ENCODE results near the gene USF3.
"Not testable (repeated sequence)": the region's sequence is repeated elsewhere in the genome, so short reads cannot be mapped to it uniquely, and the experiment has no call there.

Gene USF3

GRCh38 chr3:113659101-113659541 is 37.3 kb downstream of the USF3 start:
- DNase-seq (ENCODE audit: extremely low read depth in 1 of 2, low read depth in 1 of 2), result no peak

- no peak for DNase-seq (ENCODE audit: extremely low read depth in 1 of 2, low read depth in 1 of 2)
Measured at GRCh38 chr3:113658107-113658506, 38.3 kb downstream of the USF3 start.

DNA sequence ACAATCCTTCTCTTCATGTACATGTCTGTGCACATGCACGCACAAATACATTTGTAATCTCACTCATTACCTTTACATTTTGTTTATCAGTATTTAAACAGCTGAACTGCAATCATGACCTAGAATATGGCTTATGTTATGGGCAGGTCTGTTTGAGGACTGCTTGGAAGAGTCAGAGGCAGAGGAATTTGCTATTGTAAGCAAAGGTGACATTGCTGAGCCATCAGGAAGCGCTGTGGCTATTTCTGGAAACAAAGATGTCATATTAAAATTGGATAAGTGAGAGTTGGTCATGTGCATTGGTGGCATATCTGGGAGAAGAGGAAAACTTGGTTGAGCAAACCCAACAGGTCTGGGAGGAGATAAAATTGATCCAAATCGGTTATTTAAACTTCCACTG is 41.6 kb downstream of the USF3 start:
- DNase-seq (ENCODE audit: extremely low read depth in 1 of 2, low read depth in 1 of 2), result no peak

- DNase-seq (ENCODE audit: extremely low read depth in 1 of 2, low read depth in 1 of 2), result no peak
Measured at GRCh38 chr3:113654310-113654709, 42.1 kb downstream of the USF3 start.

DNA sequence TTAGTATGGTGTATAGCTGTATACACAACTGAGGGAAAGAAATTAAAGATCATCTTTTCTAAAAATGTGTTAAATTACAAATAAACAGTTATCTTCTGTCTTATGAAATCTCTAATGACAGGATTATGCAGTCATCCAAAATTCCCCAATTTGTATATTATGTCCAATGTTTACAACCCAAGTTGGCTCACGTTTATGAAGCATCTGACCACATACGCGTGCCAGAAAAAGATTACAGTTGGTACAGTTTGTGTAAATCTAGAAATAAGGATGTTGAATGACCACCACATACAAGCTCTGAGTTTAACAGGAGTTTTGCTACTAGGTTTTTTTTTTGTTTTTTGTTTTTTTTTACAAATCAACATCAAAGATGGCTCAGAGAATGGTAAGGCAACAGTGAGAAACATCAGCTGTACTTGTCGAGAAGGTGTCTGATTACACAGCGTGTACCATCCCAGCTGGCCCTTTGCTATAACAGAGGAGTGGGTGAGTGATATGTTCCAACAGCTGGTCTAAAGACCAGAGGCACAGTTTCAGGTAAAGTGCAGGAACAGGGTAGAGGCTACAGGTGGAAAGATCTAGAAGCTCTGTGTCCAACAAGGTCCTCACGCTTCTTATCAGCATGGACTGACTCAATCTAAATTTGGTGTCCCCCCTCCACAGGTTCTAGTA is 47.1 kb downstream of the USF3 start:
- DNase-seq (ENCODE audit: extremely low read depth in 1 of 2, low read depth in 1 of 2), result no peak

GRCh38 chr3:113648524-113648923 is 47.9 kb downstream of the USF3 start:
- DNase-seq (ENCODE audit: extremely low read depth in 1 of 2, low read depth in 1 of 2), result no peak

- DNase-seq (ENCODE audit: extremely low read depth in 1 of 2, low read depth in 1 of 2), result no peak
Measured at GRCh38 chr3:113643583-113643982, 52.9 kb downstream of the USF3 start.

- DNase-seq (ENCODE audit: extremely low read depth in 1 of 2, low read depth in 1 of 2), result no peak
Measured at GRCh38 chr3:113638910-113639309, 57.5 kb downstream of the USF3 start.

DNA sequence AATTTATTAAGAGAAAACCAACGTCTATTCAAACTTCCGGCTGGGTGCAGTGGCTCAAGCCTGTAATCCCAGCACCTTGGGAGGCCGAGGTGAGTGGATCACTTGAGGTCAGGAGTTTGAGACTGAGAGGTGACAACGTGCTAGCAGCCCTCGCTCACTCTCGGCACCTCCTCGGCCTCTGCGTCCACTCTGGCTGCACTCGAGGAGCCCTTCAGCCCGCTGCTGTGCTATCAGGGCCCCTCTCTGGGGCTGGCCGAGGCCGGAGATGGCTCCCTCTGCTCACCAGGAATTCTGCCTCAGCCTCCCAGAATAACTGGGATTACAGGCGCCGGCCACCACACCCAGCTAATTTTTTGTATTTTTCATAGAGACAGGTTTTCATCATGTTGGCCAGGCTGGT is 58.7 kb downstream of the USF3 start:
- no peak for DNase-seq (ENCODE audit: extremely low read depth in 1 of 2, low read depth in 1 of 2)

- not testable (repeated sequence) for DNase-seq (ENCODE audit: extremely low read depth in 1 of 2, low read depth in 1 of 2)
Measured at GRCh38 chr3:113636034-113636433, 60.4 kb downstream of the USF3 start.

DNA sequence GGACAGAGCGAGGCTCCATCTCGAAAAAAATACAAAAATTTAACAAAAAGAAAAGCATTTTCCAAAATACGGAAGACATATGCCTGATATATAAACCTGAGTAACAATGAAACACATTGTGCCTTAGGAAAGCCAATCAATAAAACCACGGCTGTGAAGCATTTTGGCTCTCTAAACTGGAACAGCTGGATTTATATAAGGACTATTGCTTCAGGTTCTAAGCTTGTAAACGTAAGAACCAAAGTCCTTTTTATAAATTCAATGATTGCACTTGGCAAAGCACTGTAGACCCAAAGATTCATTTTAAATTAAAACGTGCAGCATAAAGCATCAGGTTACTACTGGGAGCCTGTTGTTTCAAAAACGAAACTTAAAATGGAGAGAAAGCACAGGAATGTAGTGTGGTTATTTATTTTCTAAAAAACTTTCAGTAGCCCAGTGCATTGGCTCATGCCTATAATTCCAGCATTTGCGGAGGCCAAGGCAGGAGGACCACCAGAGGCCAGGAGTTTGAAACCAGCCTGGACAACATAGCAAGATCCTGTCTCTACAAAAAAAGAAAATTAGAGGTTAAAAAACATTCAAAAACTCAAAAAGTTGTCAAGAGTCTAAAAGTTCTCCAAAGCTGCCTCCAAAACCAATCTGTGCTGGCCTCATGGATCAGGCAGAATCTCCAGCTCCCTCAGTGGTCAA is 61.5 kb downstream of the USF3 start:
- no peak for DNase-seq (ENCODE audit: extremely low read depth in 1 of 2, low read depth in 1 of 2)

DNA sequence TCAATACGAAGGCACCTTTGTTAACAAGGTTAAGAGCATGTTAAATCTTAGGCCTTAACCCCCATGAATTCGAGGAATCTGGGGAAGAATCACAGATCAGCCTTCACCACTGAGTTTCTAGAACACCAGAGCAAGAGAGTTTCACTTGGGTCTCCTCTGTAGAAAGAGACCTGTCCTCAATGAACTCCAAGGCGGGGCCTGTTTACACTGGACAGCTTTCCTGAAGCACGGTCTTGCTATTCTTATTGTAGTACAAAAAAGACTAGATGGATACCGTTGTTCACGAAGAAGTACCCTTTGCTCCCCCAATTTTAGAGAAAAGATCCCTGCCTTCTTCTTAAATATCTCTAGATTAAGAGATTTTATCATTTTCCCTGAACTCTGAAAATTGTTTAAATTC is 64.9 kb downstream of the USF3 start:
- no peak for DNase-seq (ENCODE audit: extremely low read depth in 1 of 2, low read depth in 1 of 2)

DNA sequence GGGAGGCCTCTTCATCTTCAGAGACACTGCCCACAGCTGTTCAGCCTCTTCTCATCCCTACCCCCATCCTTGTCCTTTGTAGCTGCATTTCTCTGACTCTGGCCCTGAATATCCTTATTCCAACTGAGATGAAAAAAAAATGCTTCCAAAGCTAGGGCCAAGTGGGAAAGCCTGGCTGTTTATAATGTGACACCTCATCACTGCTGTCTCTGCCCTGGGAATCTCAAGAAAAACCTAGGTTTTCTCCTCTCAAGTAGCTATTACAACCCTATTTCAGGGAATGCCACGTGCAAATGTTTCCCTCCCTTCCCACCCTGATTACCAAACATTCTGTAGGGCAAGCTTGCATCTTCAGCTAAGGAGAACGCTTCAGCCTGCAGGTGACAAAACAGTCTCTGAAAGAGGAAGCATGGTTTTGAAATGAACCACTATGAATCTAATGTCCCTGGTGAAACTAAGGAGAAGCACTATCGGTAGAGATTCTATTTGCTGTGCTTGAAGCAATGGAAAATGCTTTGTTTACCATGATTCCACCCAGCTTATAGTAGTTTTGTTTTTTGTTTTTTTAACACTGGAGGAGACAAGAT is 65.4 kb downstream of the USF3 start:
- DNase-seq (ENCODE audit: extremely low read depth in 1 of 2, low read depth in 1 of 2), result no peak

DNA sequence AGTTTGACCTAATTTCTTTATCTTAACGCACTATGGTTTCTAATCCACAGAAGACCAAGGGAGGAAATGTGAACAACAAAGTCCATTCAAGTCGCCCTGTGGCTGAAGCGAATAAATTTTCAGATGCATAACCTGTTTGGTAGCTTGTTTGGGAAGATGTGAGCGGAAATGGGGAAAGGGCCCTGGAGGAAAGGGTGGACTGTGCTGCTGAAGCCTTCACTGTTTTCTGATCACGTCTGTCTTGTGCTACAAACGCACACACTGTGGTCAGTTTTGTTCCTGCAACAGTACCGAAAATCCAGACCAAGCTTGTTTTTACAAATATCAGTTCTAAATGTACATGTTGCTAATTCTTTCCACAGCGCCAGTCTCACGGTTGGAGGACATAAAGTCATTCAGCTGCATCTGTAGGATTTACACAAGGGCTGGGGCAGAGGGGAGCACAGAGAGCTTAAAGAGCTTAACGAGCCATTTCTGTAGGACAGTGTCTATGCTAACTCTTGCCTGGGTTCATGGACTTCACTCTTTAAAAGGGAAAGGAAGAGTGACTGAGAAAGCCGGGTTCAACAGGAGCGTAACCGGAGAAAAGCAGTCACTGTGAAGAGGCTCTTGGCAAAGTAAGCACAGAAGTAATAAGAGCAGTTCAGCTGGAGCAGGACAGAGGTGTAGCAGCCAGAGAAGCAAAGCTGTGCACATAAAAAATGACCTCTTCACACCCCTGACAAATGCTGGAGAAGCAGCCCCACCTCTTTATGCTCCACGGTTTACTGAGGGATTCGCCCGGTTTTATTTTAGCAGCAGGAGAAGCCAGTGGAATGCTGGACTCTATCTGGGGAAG is 66.6 kb downstream of the USF3 start:
- no peak for DNase-seq (ENCODE audit: extremely low read depth in 1 of 2, low read depth in 1 of 2)

- DNase-seq (ENCODE audit: extremely low read depth in 1 of 2, low read depth in 1 of 2), result no peak
Measured at GRCh38 chr3:113628788-113629187, 67.7 kb downstream of the USF3 start.

GRCh38 chr3:113628316-113628715 is 68.1 kb downstream of the USF3 start:
- no peak for DNase-seq (ENCODE audit: extremely low read depth in 1 of 2, low read depth in 1 of 2)

DNA sequence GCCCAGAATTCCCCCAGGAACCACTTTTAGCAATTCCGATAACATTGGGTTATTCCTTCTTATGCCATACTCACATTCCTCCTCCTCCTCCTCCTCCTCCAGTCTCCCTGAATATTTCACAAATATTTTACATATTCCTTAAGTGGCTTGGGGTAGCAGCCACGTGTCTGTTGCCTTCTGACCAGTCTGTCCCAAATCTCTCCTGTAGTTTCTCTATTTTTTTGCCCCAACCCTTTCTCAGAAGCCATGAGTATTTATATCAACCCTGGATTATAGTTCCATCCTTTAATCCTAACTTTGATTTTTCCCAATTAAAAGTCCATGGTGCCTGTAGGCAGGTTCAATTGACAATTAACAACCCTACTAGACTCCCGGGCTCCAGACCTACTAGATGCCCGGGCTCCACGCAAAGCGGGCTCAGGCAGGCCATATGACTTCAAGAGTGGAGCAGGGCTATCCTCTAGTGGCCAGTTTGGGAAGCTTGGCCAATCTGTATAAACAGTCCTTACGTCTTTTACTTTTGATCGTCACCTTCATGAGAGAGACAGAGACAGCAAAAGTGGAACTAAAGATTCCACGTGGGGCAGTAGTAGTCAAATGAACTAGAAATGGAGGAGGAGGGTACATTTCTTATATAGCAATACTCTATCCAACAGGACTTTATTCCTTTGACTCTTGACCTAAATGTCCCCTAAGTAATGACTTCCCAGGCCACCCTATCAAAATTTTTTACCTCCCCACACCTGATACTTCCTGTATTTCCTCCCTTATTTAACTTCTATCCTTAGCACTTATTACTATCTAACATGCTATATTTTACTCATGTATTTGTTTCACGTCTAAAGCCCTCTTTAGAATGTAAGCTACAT is 69.7 kb downstream of the USF3 start:
- no peak for DNase-seq (ENCODE audit: extremely low read depth in 1 of 2, low read depth in 1 of 2)

GRCh38 chr3:113625834-113626233 is 70.6 kb downstream of the USF3 start:
- no peak for DNase-seq (ENCODE audit: extremely low read depth in 1 of 2, low read depth in 1 of 2)

GRCh38 chr3:113623811-113624210 is 72.6 kb downstream of the USF3 start:
- no peak for DNase-seq (ENCODE audit: extremely low read depth in 1 of 2, low read depth in 1 of 2)

DNA sequence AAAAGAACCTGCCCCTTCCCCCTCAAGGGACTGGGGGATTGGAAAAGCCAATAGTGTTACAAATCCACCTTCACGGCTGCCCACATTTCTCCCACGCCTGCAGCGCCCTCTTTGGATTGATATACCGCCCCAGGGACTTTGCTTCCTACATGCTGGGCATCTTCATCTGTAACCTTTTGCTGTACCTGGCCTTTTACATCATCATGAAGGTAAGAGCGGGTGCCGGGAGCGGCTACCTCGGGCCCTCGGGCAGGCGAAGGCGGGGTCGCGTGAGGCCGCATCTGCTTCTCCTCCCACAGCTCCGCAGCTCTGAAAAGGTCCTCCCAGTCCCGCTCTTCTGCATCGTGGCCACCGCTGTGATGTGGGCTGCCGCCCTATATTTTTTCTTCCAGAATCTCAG is 73.1 kb downstream of the USF3 start:
- no peak for DNase-seq (ENCODE audit: extremely low read depth in 1 of 2, low read depth in 1 of 2)
